Measurements from ENCODE around the gene MCAT. TPM values are rescaled to one million over a fixed set of nuclear protein-coding genes. Genes with fewer than 3 reads are reported as not detected.

MCAT gene
- total and polyA plus RNA-seq, 7 experiments from 2014 or later: 7.1 to 17.9 (median 10.5) TPM

GRCh38 chr22:43157874-43158546 lies 14.8 kb upstream of the MCAT start:
- ChIA-PET CTCF (interaction anchor here (0.6 kb wide), 1 partner anchor 1190 kb away, joined by 3 read pairs; no protein-coding TSS in a partner anchor), POLR2A (interaction anchor here (1.0 kb wide), 1 partner anchor 23 kb away, joined by 3 read pairs; no protein-coding TSS in a partner anchor)
- intact Hi-C loops (cut with micrococcal nuclease): no loop called here
- peaks cover under 1% of the 10 kb centered on the region in 2 donors for H3K4me1 ChIP-seq (ENCODE audit: control insufficient read depth in 2 of 2, insufficient read depth in 2 of 2, low read length in 2 of 2)
- peak overlapping the region in 3 of 9 donors; percentile 22 to 78 (median 60) for H3K27ac Mint-ChIP-seq
- H3K9me3 Mint-ChIP-seq: no peaks in the 10 kb centered on the region
- peaks cover 0 to 4% (median 2%) of the 10 kb centered on the region in 5 donors for H3K36me3 Mint-ChIP-seq
- H3K9me3 ChIP-seq (ENCODE audit: control insufficient read depth in 2 of 3, low read length in 3 of 3): no peaks in the 10 kb centered on the region
- H3K27me3 Mint-ChIP-seq: no peaks in the 10 kb centered on the region
- H3K27me3 ChIP-seq (ENCODE audit: control insufficient read depth in 2 of 2, insufficient read depth in 2 of 2, low read length in 2 of 2): no peaks in the 10 kb centered on the region
- H3K4me1 Mint-ChIP-seq: peaks cover 1 to 24% (median 9%) of the 10 kb centered on the region in 7 donors
- DNase-seq (no peak), ATAC-seq (no peak)
- no peak overlapping the region for H3K4me3 ChIP-seq (ENCODE audit: low read length)
- no peak overlapping the region for H3K4me3 Mint-ChIP-seq
- H3K27ac ChIP-seq (ENCODE audit: low read depth, low read length): no peak overlapping the region
- peaks cover 0 to 41% (median 4%) of the 10 kb centered on the region in 3 experiments for H3K36me3 ChIP-seq (ENCODE audit: control insufficient read depth in 2 of 3, insufficient read depth in 3 of 3, low read length in 3 of 3)

DNA sequence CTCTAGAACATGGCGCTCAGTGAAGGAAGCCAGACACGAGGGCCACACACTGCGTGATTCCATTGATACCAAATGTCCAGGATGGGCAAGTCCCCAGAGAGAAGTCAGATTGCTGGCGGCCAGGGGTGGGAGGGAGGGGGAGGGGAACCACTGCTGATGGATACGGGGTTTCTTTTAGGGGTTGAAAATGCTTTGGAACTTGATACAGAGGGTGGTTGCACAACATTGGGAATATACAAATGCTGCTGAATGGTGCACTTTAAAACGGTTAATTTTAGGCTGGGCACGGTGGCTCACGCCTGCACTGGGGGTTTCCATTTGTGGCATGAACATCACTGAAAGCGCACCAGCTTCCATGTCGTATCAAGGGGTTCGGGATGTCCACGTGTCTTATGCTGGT lies 13.2 kb upstream of the MCAT start:
- Histone ChIP-seq H3K27ac (ENCODE audit: low read depth, low read length) (no peak overlapping the region), H3K9me3 (ENCODE audit: control insufficient read depth in 2 of 3, low read length in 3 of 3) (no peaks in the 10 kb centered on the region), H3K4me1 (ENCODE audit: control insufficient read depth in 2 of 2, insufficient read depth in 2 of 2, low read length in 2 of 2) (peaks cover 5 to 7% of the 10 kb centered on the region in 2 donors), H3K27me3 (ENCODE audit: control insufficient read depth in 2 of 2, insufficient read depth in 2 of 2, low read length in 2 of 2) (no peaks in the 10 kb centered on the region), H3K4me3 (ENCODE audit: low read length) (no peak overlapping the region), H3K36me3 (ENCODE audit: control insufficient read depth in 2 of 3, insufficient read depth in 3 of 3, low read length in 3 of 3) (peaks cover 0 to 38% (median 4%) of the 10 kb centered on the region in 3 experiments)
- POLR2A ChIA-PET: no interaction called here
- DNase-seq (no peak), ATAC-seq (no peak)
- intact Hi-C loops (cut with micrococcal nuclease): no loop called here
- no peaks in the 10 kb centered on the region for H3K9me3 Mint-ChIP-seq
- H3K27me3 Mint-ChIP-seq: no peaks in the 10 kb centered on the region
- peaks cover 8 to 32% (median 8%) of the 10 kb centered on the region in 7 donors for H3K4me1 Mint-ChIP-seq
- H3K36me3 Mint-ChIP-seq: peaks cover 0 to 4% (median 2%) of the 10 kb centered on the region in 5 donors
- CTCF ChIA-PET: no interaction called here
- H3K4me3 Mint-ChIP-seq: peak overlapping the region in 1 of 10 donors; percentile 63
- peak overlapping the region in 2 of 9 donors; percentile 25 to 65 for H3K27ac Mint-ChIP-seq

DNA sequence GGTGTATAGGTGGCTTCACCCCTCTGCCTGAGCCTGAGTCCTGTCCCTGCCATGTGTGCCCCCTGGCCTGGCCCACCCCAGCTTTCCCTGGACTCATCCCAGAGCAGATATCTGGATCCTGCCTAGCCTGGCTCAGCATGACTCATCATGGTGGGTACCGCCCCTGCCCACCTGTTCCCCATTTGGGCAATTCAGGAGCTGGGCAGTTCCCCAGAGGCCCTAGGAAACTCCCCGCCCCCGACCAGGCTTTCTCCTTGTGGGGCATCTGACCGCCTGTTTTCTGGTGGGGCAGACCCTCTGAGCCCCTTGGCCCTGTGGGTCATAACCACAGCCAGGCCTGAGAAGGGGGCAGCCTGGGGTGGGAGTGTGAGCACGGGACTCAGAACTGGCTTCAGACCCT lies 12.6 kb upstream of the MCAT start:
- Mint-ChIP-seq H3K36me3 (peaks cover 0 to 4% (median 2%) of the 10 kb centered on the region in 5 donors), H3K27ac (no peak overlapping the region), H3K4me3 (peak overlapping the region in 1 of 10 donors; percentile 63), H3K4me1 (peaks cover 8 to 35% (median 13%) of the 10 kb centered on the region in 7 donors), H3K27me3 (no peaks in the 10 kb centered on the region), H3K9me3 (no peaks in the 10 kb centered on the region)
- ATAC-seq: no peak
- H3K4me1 ChIP-seq (ENCODE audit: control insufficient read depth in 2 of 2, insufficient read depth in 2 of 2, low read length in 2 of 2): peaks cover 5 to 10% of the 10 kb centered on the region in 2 donors
- ChIA-PET POLR2A (no interaction called here), CTCF (no interaction called here)
- intact Hi-C loops (cut with micrococcal nuclease): no loop called here
- DNase-seq: no peak
- no peak overlapping the region for H3K4me3 ChIP-seq (ENCODE audit: low read length)
- H3K9me3 ChIP-seq (ENCODE audit: control insufficient read depth in 2 of 3, low read length in 3 of 3): no peaks in the 10 kb centered on the region
- no peak overlapping the region for H3K27ac ChIP-seq (ENCODE audit: low read depth, low read length)
- peaks cover 0 to 33% (median 4%) of the 10 kb centered on the region in 3 experiments for H3K36me3 ChIP-seq (ENCODE audit: control insufficient read depth in 2 of 3, insufficient read depth in 3 of 3, low read length in 3 of 3)
- no peaks in the 10 kb centered on the region for H3K27me3 ChIP-seq (ENCODE audit: control insufficient read depth in 2 of 2, insufficient read depth in 2 of 2, low read length in 2 of 2)

- H3K9me3 ChIP-seq (ENCODE audit: control insufficient read depth in 2 of 3, low read length in 3 of 3): no peaks in the 10 kb centered on the region
- no peak for DNase-seq
- no peak overlapping the region for H3K27ac ChIP-seq (ENCODE audit: low read depth, low read length)
- Mint-ChIP-seq H3K9me3 (no peaks in the 10 kb centered on the region), H3K4me1 (peaks cover 4 to 39% (median 15%) of the 10 kb centered on the region in 7 donors), H3K36me3 (peaks cover 0 to 2% (median 0%) of the 10 kb centered on the region in 5 donors), H3K27ac (peak overlapping the region in 2 of 9 donors; percentile 26 to 48), H3K4me3 (peak overlapping the region in 2 of 10 donors; percentile 9 to 11), H3K27me3 (no peaks in the 10 kb centered on the region)
- peaks cover 0 to 25% (median 0%) of the 10 kb centered on the region in 3 experiments for H3K36me3 ChIP-seq (ENCODE audit: control insufficient read depth in 2 of 3, insufficient read depth in 3 of 3, low read length in 3 of 3)
- H3K27me3 ChIP-seq (ENCODE audit: control insufficient read depth in 2 of 2, insufficient read depth in 2 of 2, low read length in 2 of 2): no peaks in the 10 kb centered on the region
- CTCF ChIA-PET: no interaction called here
- peak; percentile 46 for ATAC-seq
- intact Hi-C loops (cut with micrococcal nuclease): no loop called here
- H3K4me1 ChIP-seq (ENCODE audit: control insufficient read depth in 2 of 2, insufficient read depth in 2 of 2, low read length in 2 of 2): peaks cover 5 to 13% of the 10 kb centered on the region in 2 donors
- no peak overlapping the region for H3K4me3 ChIP-seq (ENCODE audit: low read length)
- POLR2A ChIA-PET: no interaction called here
These were observed 11.8 kb upstream of the MCAT start for GRCh38 chr22:43154887-43155536.

GRCh38 chr22:43153899-43154298 lies 10.7 kb upstream of the MCAT start:
- H3K36me3 ChIP-seq (ENCODE audit: control insufficient read depth in 2 of 3, insufficient read depth in 3 of 3, low read length in 3 of 3): peaks cover 0 to 18% (median 0%) of the 10 kb centered on the region in 3 experiments
- peaks cover 5 to 13% of the 10 kb centered on the region in 2 donors for H3K4me1 ChIP-seq (ENCODE audit: control insufficient read depth in 2 of 2, insufficient read depth in 2 of 2, low read length in 2 of 2)
- no peak overlapping the region for H3K4me3 ChIP-seq (ENCODE audit: low read length)
- peaks cover 4 to 39% (median 16%) of the 10 kb centered on the region in 7 donors for H3K4me1 Mint-ChIP-seq
- CTCF ChIA-PET: no interaction called here
- no peak overlapping the region for H3K27ac ChIP-seq (ENCODE audit: low read depth, low read length)
- intact Hi-C loops (cut with micrococcal nuclease): loop anchor here (2.0 kb wide), 2 partner anchors 33 to 139 kb away; partner anchors contain the start of genes PACSIN2 (in 1 of the 2) and TTLL12 (in 1 of the 2)
- POLR2A ChIA-PET: no interaction called here
- H3K36me3 Mint-ChIP-seq: peaks cover 0 to 2% (median 0%) of the 10 kb centered on the region in 5 donors
- DNase-seq: no peak
- no peaks in the 10 kb centered on the region for H3K9me3 Mint-ChIP-seq
- no peak for ATAC-seq
- H3K27me3 ChIP-seq (ENCODE audit: control insufficient read depth in 2 of 2, insufficient read depth in 2 of 2, low read length in 2 of 2): no peaks in the 10 kb centered on the region
- H3K27ac Mint-ChIP-seq: peak overlapping the region in 2 of 9 donors; percentile 22 to 74
- no peaks in the 10 kb centered on the region for H3K27me3 Mint-ChIP-seq
- H3K4me3 Mint-ChIP-seq: peak overlapping the region in 1 of 10 donors; percentile 95
- no peaks in the 10 kb centered on the region for H3K9me3 ChIP-seq (ENCODE audit: control insufficient read depth in 2 of 3, low read length in 3 of 3)

GRCh38 chr22:43152357-43153071 lies 9.3 kb upstream of the MCAT start:
- peaks cover 0 to 2% (median 0%) of the 10 kb centered on the region in 5 donors for H3K36me3 Mint-ChIP-seq
- H3K9me3 Mint-ChIP-seq: no peaks in the 10 kb centered on the region
- Histone ChIP-seq H3K36me3 (ENCODE audit: control insufficient read depth in 2 of 3, insufficient read depth in 3 of 3, low read length in 3 of 3) (peaks cover 0 to 18% (median 0%) of the 10 kb centered on the region in 3 experiments), H3K9me3 (ENCODE audit: control insufficient read depth in 2 of 3, low read length in 3 of 3) (no peaks in the 10 kb centered on the region), H3K4me1 (ENCODE audit: control insufficient read depth in 2 of 2, insufficient read depth in 2 of 2, low read length in 2 of 2) (peaks cover 5 to 13% of the 10 kb centered on the region in 2 donors), H3K4me3 (ENCODE audit: low read length) (peak overlapping the region; percentile 90), H3K27me3 (ENCODE audit: control insufficient read depth in 2 of 2, insufficient read depth in 2 of 2, low read length in 2 of 2) (no peaks in the 10 kb centered on the region), H3K27ac (ENCODE audit: low read depth, low read length) (peak overlapping the region; percentile 78)
- ChIA-PET POLR2A (interaction anchor here (1.1 to 3.0 kb wide), 2 partner anchors 9 to 35 kb away, joined by 3 to 17 read pairs; partner anchors contain the start of gene TTLL12), CTCF (no interaction called here)
- peak overlapping the region; percentile 71 to 96 (median 85) for H3K27ac Mint-ChIP-seq
- no peaks in the 10 kb centered on the region for H3K27me3 Mint-ChIP-seq
- H3K4me3 Mint-ChIP-seq: peak overlapping the region; percentile 83 to 95 (median 90)
- peak; percentile 49 to 67 (median 64) for DNase-seq
- intact Hi-C loops (cut with micrococcal nuclease): loop anchor here (1.0 to 2.0 kb wide), 5 partner anchors 9 to 138 kb away; partner anchors contain the start of genes TTLL12 (in 2 of the 2), MCAT (in 1 of the 2) and PACSIN2 (in 1 of the 2)
- peak; percentile 85 for ATAC-seq
- H3K4me1 Mint-ChIP-seq: peaks cover 10 to 40% (median 25%) of the 10 kb centered on the region in 7 donors

Measured in naive thymus-derived CD4-positive, alpha-beta T cell (primary cell).